PC-3 (cell line): ENCODE results near the gene VCAN. TPM values are rescaled to one million over a fixed set of nuclear protein-coding genes. Genes with fewer than 3 reads are reported as not detected.

Experiments used
- ATAC-seq: fragments of 200-7000 bp; cut with Tn5 transposase; 2 replicates; pipeline ENCODE4 v1.9.1; 2020; ENCODE audit warnings: mild to moderate bottlenecking, moderate library complexity
- BruUV-seq: library from RNA; stranded (reverse); fragments of 400-500 nt; replicated peaks from 2 replicates; lab custom pipeline; 2021; lab: Mats Ljungman, UMichigan
- CTCF ChIA-PET: fragments of 300-600 bp; sonication (Branson Sonifier 250); formaldehyde crosslinking; loops from one replicate; lab custom pipeline; 2022; ENCODE audit warnings: antibody characterized with exemption; lab: Charles Lee
- POLR2A ChIA-PET: fragments of 300-600 bp; sonication (Branson Sonifier 250); formaldehyde crosslinking; loops from one replicate; lab custom pipeline; 2022; ENCODE audit warnings: antibody characterized with exemption; ENCODE audit not compliant: unreplicated experiment; lab: Charles Lee
- DNase-seq: peaks from one replicate; pipeline ENCODE4 v3.0.0-alpha.2; 2015
- H2AFZ ChIP-seq: fragments of 300-600 bp; sonication (generic); 2 replicates; pipeline ENCODE4 v1.6.0; 2016; ENCODE audit warnings: antibody characterized with exemption, low read length
- H3F3A ChIP-seq: fragments of 300-600 bp; sonication (generic); one replicate; pipeline ENCODE4 v1.6.0; 2017; ENCODE audit warnings: antibody characterized with exemption, low read length, control low read depth, mild to moderate bottlenecking; ENCODE audit not compliant: unreplicated experiment
- H3K27ac ChIP-seq: fragments of 300-600 bp; sonication (generic); 2 replicates; pipeline ENCODE4 v1.5.1; 2016; ENCODE audit warnings: mild to moderate bottlenecking, low read length
- H3K27me3 ChIP-seq: fragments of 300-600 bp; sonication (generic); 2 replicates; pipeline ENCODE4 v1.6.1; 2016; ENCODE audit warnings: low read length, mixed read lengths
- H3K36me3 ChIP-seq: fragments of 300-600 bp; sonication (generic); 2 replicates; pipeline ENCODE4 v1.6.1; 2016; ENCODE audit warnings: low read depth, mixed run types, low read length, mixed read lengths
- H3K4me1 ChIP-seq: fragments of 300-600 bp; sonication (generic); 2 replicates; pipeline ENCODE4 v1.5.1; 2016; ENCODE audit warnings: low read length; ENCODE audit not compliant: insufficient read depth
- H3K4me2 ChIP-seq: fragments of 300-600 bp; sonication (generic); 2 replicates; pipeline ENCODE4 v1.6.0; 2016; ENCODE audit warnings: low read length
- H3K4me3 ChIP-seq: fragments of 300-600 bp; sonication (generic); 2 replicates; pipeline ENCODE4 v1.5.1; 2016; ENCODE audit warnings: mild to moderate bottlenecking, low read length, mixed read lengths
- H3K79me2 ChIP-seq: fragments of 300-600 bp; sonication (generic); 2 replicates; pipeline ENCODE4 v1.6.1; 2017; ENCODE audit warnings: low read length, mixed read lengths
- H3K9ac ChIP-seq: fragments of 300-600 bp; sonication (generic); 2 replicates; pipeline ENCODE4 v1.6.0; 2016; ENCODE audit warnings: mild to moderate bottlenecking, low read length
- H3K9me2 ChIP-seq: fragments of 300-600 bp; sonication (generic); replicated peaks from 2 replicates; pipeline ENCODE4 v1.6.1; 2016; ENCODE audit warnings: mixed run types, low read length, mixed read lengths
- H3K9me3 ChIP-seq: fragments of 300-600 bp; sonication (generic); 2 replicates; pipeline ENCODE4 v1.6.1; 2016; ENCODE audit warnings: low read length, mixed read lengths
- H4K20me1 ChIP-seq: fragments of 300-600 bp; sonication (generic); 2 replicates; pipeline ENCODE4 v1.6.1; 2016; ENCODE audit warnings: low read length, mixed read lengths
- EZH2 ChIP-seq: fragments of 300-600 bp; sonication (generic); IDR thresholded peaks from one replicate; pipeline ENCODE4 v1.6.1; 2017; ENCODE audit warnings: antibody characterized with exemption, mild to moderate bottlenecking, low read length; ENCODE audit not compliant: unreplicated experiment
- EZH2phosphoT487 ChIP-seq: fragments of 300-600 bp; sonication (generic); IDR thresholded peaks from 2 replicates; pipeline ENCODE4 v1.6.1; 2018; ENCODE audit warnings: mild to moderate bottlenecking, antibody characterized with exemption, low read length, borderline replicate concordance
- intact Hi-C: fragments of 100-400 bp; cut with micrococcal nuclease; formaldehyde crosslinking; loops from 2 replicates; pipeline ENCODE4 v1.9.0; 2023
- total RNA-seq: library from RNA; depleted of rRNA; stranded (reverse); fragments of >200 nt; gene quantifications from 2 replicates; pipeline ENCODE4 v1.2.3, GENCODE V29; 2014
- TF ChIP-seq, protein P1 (sequence below): fragments of 300-600 bp; sonication (generic); conservative IDR thresholded peaks from 2 replicates; pipeline ENCODE4 v1.5.1; 2017; ENCODE audit warnings: antibody characterized with exemption, low read depth, mild to moderate bottlenecking, low read length

VCAN gene
- total RNA-seq, 1 experiment from 2014 or later = 6.2 TPM

GRCh38 chr5:83528439-83528769, 56.9 kb downstream of the VCAN start:
- Histone ChIP-seq H3K27me3 (no peaks in the 10 kb centered on the region), H2AFZ (no peak overlapping the region), H3F3A (no peaks in the 10 kb centered on the region), H3K4me1 (no peaks in the 10 kb centered on the region), H3K4me2 (no peak overlapping the region), H3K79me2 (no peaks in the 10 kb centered on the region), H4K20me1 (no peaks in the 10 kb centered on the region), H3K36me3 (no peaks in the 10 kb centered on the region), H3K9ac (no peak overlapping the region), H3K9me2 (no peaks in the 10 kb centered on the region), H3K9me3 (no peaks in the 10 kb centered on the region), H3K27ac (no peak overlapping the region), H3K4me3 (no peak overlapping the region)
- no peak for DNase-seq
- intact Hi-C loops = no loop called here
- TF ChIP-seq, protein P1, sequence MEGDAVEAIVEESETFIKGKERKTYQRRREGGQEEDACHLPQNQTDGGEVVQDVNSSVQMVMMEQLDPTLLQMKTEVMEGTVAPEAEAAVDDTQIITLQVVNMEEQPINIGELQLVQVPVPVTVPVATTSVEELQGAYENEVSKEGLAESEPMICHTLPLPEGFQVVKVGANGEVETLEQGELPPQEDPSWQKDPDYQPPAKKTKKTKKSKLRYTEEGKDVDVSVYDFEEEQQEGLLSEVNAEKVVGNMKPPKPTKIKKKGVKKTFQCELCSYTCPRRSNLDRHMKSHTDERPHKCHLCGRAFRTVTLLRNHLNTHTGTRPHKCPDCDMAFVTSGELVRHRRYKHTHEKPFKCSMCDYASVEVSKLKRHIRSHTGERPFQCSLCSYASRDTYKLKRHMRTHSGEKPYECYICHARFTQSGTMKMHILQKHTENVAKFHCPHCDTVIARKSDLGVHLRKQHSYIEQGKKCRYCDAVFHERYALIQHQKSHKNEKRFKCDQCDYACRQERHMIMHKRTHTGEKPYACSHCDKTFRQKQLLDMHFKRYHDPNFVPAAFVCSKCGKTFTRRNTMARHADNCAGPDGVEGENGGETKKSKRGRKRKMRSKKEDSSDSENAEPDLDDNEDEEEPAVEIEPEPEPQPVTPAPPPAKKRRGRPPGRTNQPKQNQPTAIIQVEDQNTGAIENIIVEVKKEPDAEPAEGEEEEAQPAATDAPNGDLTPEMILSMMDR = no peak
- TF ChIP-seq EZH2 (no peak), EZH2phosphoT487 (no peak)
- ChIA-PET POLR2A (no interaction called here), CTCF (no interaction called here)
- ATAC-seq = no peak
- no TSS peak for BruUV-seq

DNA sequence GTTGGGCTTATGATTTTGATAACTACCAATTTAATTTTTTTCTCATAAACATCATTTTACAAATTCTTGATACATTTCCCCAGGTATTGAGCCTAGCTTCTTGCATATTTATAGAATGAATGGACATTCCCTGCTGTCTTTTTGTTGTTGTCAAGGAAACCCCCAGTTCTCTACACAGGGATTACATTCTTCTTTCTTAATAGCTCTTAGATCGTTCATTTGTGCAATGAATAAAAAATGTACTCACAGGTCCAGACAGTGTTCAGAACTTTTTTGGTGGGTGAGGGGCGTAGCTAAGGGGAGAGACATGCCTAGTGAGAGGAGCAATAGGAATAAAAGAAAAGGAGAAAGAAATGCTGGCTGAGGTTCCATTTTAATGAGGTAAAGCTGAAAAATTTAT, 58.6 kb downstream of the VCAN start:
- H4K20me1 ChIP-seq = no peaks in the 10 kb centered on the region
- no peaks in the 10 kb centered on the region for H3K4me1 ChIP-seq
- CTCF ChIA-PET = no interaction called here
- no peak overlapping the region for H3K4me2 ChIP-seq
- no peaks in the 10 kb centered on the region for H3K9me3 ChIP-seq
- H3K27me3 ChIP-seq = no peaks in the 10 kb centered on the region
- H3K36me3 ChIP-seq = no peaks in the 10 kb centered on the region
- H3F3A ChIP-seq = no peaks in the 10 kb centered on the region
- ATAC-seq (no peak), DNase-seq (no peak)
- intact Hi-C loops = no loop called here
- H2AFZ ChIP-seq = no peak overlapping the region
- H3K9ac ChIP-seq = no peak overlapping the region
- POLR2A ChIA-PET = no interaction called here
- no peaks in the 10 kb centered on the region for H3K9me2 ChIP-seq
- H3K79me2 ChIP-seq = no peaks in the 10 kb centered on the region
- no TSS peak for BruUV-seq
- no peak for TF ChIP-seq EZH2
- no peak for TF ChIP-seq EZH2phosphoT487
- TF ChIP-seq, protein P1 = no peak
- no peak overlapping the region for H3K27ac ChIP-seq
- H3K4me3 ChIP-seq = no peak overlapping the region

- no peaks in the 10 kb centered on the region for H3K27me3 ChIP-seq
- H3K9ac ChIP-seq = no peak overlapping the region
- DNase-seq = no peak
- POLR2A ChIA-PET = no interaction called here
- H4K20me1 ChIP-seq = no peaks in the 10 kb centered on the region
- H3K4me1 ChIP-seq = no peaks in the 10 kb centered on the region
- TF ChIP-seq EZH2 = no peak
- no peak for TF ChIP-seq EZH2phosphoT487
- TF ChIP-seq, protein P1 = no peak
- CTCF ChIA-PET = no interaction called here
- H3K9me2 ChIP-seq = no peaks in the 10 kb centered on the region
- intact Hi-C loops = no loop called here
- ATAC-seq = no peak
- no TSS peak for BruUV-seq
- H3K79me2 ChIP-seq = no peaks in the 10 kb centered on the region
- H2AFZ ChIP-seq = no peak overlapping the region
- H3K9me3 ChIP-seq = no peaks in the 10 kb centered on the region
- H3K4me2 ChIP-seq = no peak overlapping the region
- H3K4me3 ChIP-seq = no peak overlapping the region
- H3K36me3 ChIP-seq = no peaks in the 10 kb centered on the region
- H3F3A ChIP-seq = no peaks in the 10 kb centered on the region
- H3K27ac ChIP-seq = no peak overlapping the region
Measured at GRCh38 chr5:83531661-83532060, 60.1 kb downstream of the VCAN start.
